ENCODE measurements around the gene ANKRD52. TPM values are rescaled to one million over a fixed set of nuclear protein-coding genes. Genes with fewer than 3 reads are reported as not detected.
"Not testable (repeated sequence)": the region's sequence is repeated elsewhere in the genome, so short reads cannot be mapped to it uniquely, and the experiment has no call there.

The ANKRD52 gene
- total RNA-seq, 6 experiments from 2014 or later, result 10.6 to 16.1 (median 12.2) TPM

- Histone ChIP-seq H3K27ac (peak overlapping the region; percentile 76 to 90 (median 86)), H3K4me3 (peak overlapping the region; percentile 72 to 83 (median 80)), H3K36me3 (peaks cover 0 to 19% (median 2%) of the 10 kb centered on the region in 4 donors), H3K9me3 (no peaks in the 10 kb centered on the region), H3K27me3 (no peaks in the 10 kb centered on the region), H3K4me1 (peaks cover 0 to 37% (median 5%) of the 10 kb centered on the region in 4 donors)
- ATAC-seq (peak; percentile 64 to 78 (median 75)), DNase-seq (peak; percentile 60 to 83 (median 83))
- TF ChIP-seq POLR2A (IDR thresholded peaks at IDR 0.05), result no peak
- TF ChIP-seq, protein P1, sequence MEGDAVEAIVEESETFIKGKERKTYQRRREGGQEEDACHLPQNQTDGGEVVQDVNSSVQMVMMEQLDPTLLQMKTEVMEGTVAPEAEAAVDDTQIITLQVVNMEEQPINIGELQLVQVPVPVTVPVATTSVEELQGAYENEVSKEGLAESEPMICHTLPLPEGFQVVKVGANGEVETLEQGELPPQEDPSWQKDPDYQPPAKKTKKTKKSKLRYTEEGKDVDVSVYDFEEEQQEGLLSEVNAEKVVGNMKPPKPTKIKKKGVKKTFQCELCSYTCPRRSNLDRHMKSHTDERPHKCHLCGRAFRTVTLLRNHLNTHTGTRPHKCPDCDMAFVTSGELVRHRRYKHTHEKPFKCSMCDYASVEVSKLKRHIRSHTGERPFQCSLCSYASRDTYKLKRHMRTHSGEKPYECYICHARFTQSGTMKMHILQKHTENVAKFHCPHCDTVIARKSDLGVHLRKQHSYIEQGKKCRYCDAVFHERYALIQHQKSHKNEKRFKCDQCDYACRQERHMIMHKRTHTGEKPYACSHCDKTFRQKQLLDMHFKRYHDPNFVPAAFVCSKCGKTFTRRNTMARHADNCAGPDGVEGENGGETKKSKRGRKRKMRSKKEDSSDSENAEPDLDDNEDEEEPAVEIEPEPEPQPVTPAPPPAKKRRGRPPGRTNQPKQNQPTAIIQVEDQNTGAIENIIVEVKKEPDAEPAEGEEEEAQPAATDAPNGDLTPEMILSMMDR (IDR thresholded peaks at IDR 0.05), result no peak
- intact Hi-C loops (cut with DNase I), result no loop called here
- WGBS (ENCODE audit: insufficient coverage, low coverage, low lambda C conversion rate, missing lambda C conversion rate), result 20% methylated on average over 15 of the region's 21 CpGs
Observed at GRCh38 chr12:56267443-56268071, 9.4 kb upstream of the ANKRD52 start.

GRCh38 chr12:56266693-56267442, 8.7 kb upstream of the ANKRD52 start, which contains the start of gene COQ10A:
Gene COQ10A (plus strand): TSS chr12:56266942. CDS start chr12:56267119, 177 bp downstream.
- Histone ChIP-seq H3K4me1 (peaks cover 0 to 36% (median 5%) of the 10 kb centered on the region in 4 donors), H3K27ac (peak within 1 kb of the TSS; percentile 76 to 90 (median 86)), H3K9me3 (no peaks in the 10 kb centered on the region), H3K36me3 (peaks cover 0 to 18% (median 2%) of the 10 kb centered on the region in 4 donors), H3K4me3 (peak within 1 kb of the TSS; percentile 72 to 83 (median 80)), H3K27me3 (no peaks in the 10 kb centered on the region)
- DNase-seq, result peak; percentile 92 to 93 (median 93)
- intact Hi-C loops (cut with DNase I), result no loop called here
- WGBS (ENCODE audit: insufficient coverage, low coverage, low lambda C conversion rate, missing lambda C conversion rate), result under 1% methylated on average over 18 of the region's 68 CpGs
- ATAC-seq, result peak; percentile 88 to 96 (median 91)
- TF ChIP-seq, protein P1 (IDR thresholded peaks at IDR 0.05), result peak; percentile 55 to 66 (median 60)
- TF ChIP-seq POLR2A (IDR thresholded peaks at IDR 0.05), result peak; percentile 89

DNA sequence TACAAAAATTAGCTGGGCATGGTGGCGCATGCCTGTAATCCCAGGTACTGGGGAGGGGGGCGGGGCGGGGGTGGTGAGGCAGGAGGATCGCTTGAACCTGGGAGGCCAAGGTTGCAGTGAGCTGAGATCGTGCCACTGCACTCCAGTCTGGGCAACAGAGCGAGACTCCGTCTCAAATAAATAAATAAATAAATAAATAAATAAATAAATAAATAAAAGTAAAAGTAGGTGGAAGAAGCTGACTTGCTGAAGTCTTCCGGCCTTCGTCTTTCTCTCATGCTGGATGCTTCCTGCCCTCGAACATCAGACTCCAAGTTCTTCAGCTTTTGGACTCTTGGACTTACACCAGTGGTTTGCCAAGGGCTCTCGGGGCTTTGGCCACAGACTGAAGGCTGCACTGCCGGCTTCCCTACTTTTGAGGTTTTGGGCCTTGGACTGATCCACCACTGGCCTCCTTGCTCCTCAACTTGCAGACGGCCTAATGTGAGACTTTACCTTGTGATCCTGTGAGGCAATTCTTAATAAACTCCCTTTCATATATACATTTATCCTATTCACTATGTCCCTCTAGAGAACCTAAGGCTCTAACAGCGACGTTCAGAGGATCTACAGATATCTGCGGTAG, 8.0 kb upstream of the ANKRD52 start:
- H3K27me3 ChIP-seq; intact Hi-C loops (cut with DNase I); DNase-seq; H3K9me3 ChIP-seq: not testable (repeated sequence)
- H3K36me3 ChIP-seq, result peaks cover 0 to 11% (median 2%) of the 10 kb centered on the region in 4 donors
- H3K27ac ChIP-seq, result peak overlapping the region; percentile 76 to 90 (median 86)
- peak in 2 of 4 donors; percentile 1 to 5 for ATAC-seq
- peaks cover 0 to 30% (median 5%) of the 10 kb centered on the region in 4 donors for H3K4me1 ChIP-seq
- WGBS (ENCODE audit: insufficient coverage, low coverage, low lambda C conversion rate, missing lambda C conversion rate), result 39% methylated on average over 15 of the region's 16 CpGs
- peak overlapping the region; percentile 72 to 83 (median 80) for H3K4me3 ChIP-seq

DNA sequence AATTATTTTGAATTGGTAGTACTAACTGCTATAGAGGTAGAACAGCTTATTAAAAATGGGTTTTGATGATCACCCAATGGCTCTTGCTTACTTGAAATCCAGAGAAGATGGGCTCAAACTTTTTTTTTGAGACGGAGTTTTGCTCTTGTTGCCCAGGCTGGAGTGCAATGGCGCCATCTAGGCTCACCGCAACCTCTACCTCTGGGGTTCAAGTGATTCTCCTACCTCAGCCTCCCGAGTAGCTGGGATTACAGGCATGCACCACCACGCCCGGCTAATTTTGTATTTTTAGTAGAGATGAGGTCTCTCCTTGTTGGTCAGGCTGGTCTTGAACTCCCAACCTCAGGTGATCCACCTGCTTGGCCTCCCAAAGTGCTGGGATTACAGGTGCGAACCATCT, 4.8 kb upstream of the ANKRD52 start:
- ATAC-seq; H3K36me3 ChIP-seq; intact Hi-C loops (cut with DNase I); DNase-seq; H3K9me3 ChIP-seq; H3K4me3 ChIP-seq; H3K27ac ChIP-seq; H3K27me3 ChIP-seq: not testable (repeated sequence)
- peaks cover 0 to 15% (median 6%) of the 10 kb centered on the region in 4 donors for H3K4me1 ChIP-seq
- WGBS (ENCODE audit: insufficient coverage, low coverage, low lambda C conversion rate, missing lambda C conversion rate), result 71% methylated on average over 2 of the region's 7 CpGs

DNA sequence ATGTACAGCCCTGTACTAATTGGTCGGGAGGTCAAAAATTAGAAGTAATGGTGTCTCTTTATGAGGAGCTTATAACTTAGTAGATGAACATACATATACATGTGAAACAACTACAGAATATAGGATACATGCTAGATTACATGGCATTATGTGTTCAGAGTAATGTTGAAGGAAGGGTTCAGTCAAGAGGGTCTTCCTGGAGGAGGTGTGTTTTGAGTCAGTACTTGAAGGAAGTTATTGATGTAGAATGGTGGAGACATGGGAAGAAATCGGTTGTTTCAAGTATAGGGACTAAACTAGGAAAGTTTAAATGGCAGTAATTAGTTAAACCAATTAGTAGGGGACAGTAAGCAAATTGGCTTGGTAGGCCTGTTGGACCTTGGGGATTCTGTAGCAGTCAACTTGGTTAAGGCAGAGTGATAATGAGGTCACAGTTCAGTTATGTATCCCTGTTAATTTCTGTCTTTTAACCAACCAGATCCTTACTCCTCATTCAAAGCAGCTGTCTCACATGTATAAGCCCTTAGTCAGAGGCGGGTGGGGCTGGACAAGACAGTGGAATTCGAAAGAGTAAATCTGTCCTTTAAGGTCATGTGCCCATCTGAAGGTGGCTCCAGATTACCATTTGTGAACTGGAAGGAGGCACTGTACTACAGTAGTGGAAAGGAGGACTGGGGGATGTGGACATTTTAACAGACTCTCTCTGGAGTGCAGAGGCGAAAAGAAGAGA, 3.5 kb upstream of the ANKRD52 start:
- 84% methylated on average over 5 of the region's 5 CpGs for WGBS (ENCODE audit: insufficient coverage, low coverage, low lambda C conversion rate, missing lambda C conversion rate)
- Histone ChIP-seq H3K4me3 (no peak overlapping the region), H3K27me3 (no peaks in the 10 kb centered on the region), H3K36me3 (peaks cover 0 to 3% (median 0%) of the 10 kb centered on the region in 4 donors), H3K9me3 (no peaks in the 10 kb centered on the region), H3K4me1 (peaks cover 0 to 23% (median 11%) of the 10 kb centered on the region in 4 donors), H3K27ac (no peak overlapping the region)
- DNase-seq (no peak), ATAC-seq (no peak)
- intact Hi-C loops (cut with DNase I), result no loop called here
- no peak for TF ChIP-seq POLR2A (IDR thresholded peaks at IDR 0.05)
- TF ChIP-seq, protein P1 (IDR thresholded peaks at IDR 0.05), result no peak
